AG08396 (cell line): ENCODE results near the gene IL17A.
"Not testable (repeated sequence)": the region's sequence is repeated elsewhere in the genome, so short reads cannot be mapped to it uniquely, and the experiment has no call there.

Experiments used
- DNase-seq: peaks from one replicate; pipeline ENCODE4 v3.0.0; 2012; ENCODE audit warnings: low spot score, mixed read lengths

The IL17A gene

GRCh38 chr6:52164319-52165094 is 21.7 kb upstream of the IL17A start:
- no peak for DNase-seq

GRCh38 chr6:52167267-52167666 is 18.9 kb upstream of the IL17A start:
- DNase-seq = no peak

- DNase-seq = not testable (repeated sequence)
These were observed 17.8 kb upstream of the IL17A start for GRCh38 chr6:52168351-52168750.

GRCh38 chr6:52174118-52174517 is 12.1 kb upstream of the IL17A start:
- DNase-seq = no peak

- no peak for DNase-seq
These were observed 9.6 kb upstream of the IL17A start for GRCh38 chr6:52176550-52176949.

- DNase-seq = no peak
These were observed 8.2 kb upstream of the IL17A start for GRCh38 chr6:52177961-52178360.

- no peak for DNase-seq
These were observed 5.2 kb upstream of the IL17A start for GRCh38 chr6:52180787-52181558.

GRCh38 chr6:52183131-52183713 is 3.0 kb upstream of the IL17A start:
- DNase-seq = no peak

- DNase-seq = no peak
These were observed 305 bp downstream of the IL17A start for GRCh38 chr6:52186480-52186879.

GRCh38 chr6:52187098-52187497 is 923 bp downstream of the IL17A start:
- DNase-seq = no peak

GRCh38 chr6:52189974-52190373 is 3.8 kb downstream of the IL17A start:
- DNase-seq = no peak

- DNase-seq = no peak
These were observed 4.2 kb downstream of the IL17A start for GRCh38 chr6:52190409-52190808.

- no peak for DNase-seq
These were observed 5.6 kb downstream of the IL17A start for GRCh38 chr6:52191824-52192223.

GRCh38 chr6:52195886-52196285 is 9.7 kb downstream of the IL17A start:
- DNase-seq = no peak

GRCh38 chr6:52200088-52200487 is 13.9 kb downstream of the IL17A start:
- not testable (repeated sequence) for DNase-seq

- DNase-seq = no peak
These were observed 14.9 kb downstream of the IL17A start for GRCh38 chr6:52201046-52201445.

- DNase-seq = no peak
These were observed 15.3 kb downstream of the IL17A start for GRCh38 chr6:52201493-52201892.

- DNase-seq = no peak
These were observed 20.9 kb downstream of the IL17A start for GRCh38 chr6:52207066-52207465.

GRCh38 chr6:52208612-52209011 is 22.4 kb downstream of the IL17A start:
- no peak for DNase-seq

GRCh38 chr6:52209770-52210169 is 23.6 kb downstream of the IL17A start:
- DNase-seq = no peak

GRCh38 chr6:52210227-52210626 is 24.1 kb downstream of the IL17A start:
- DNase-seq = no peak

- DNase-seq = no peak
These were observed 27.0 kb downstream of the IL17A start for GRCh38 chr6:52213127-52213526.

GRCh38 chr6:52215787-52216186 is 29.6 kb downstream of the IL17A start:
- no peak for DNase-seq
